Fibroblast of lung (primary cell): ENCODE data around the gene MYO5B.

ENCODE experiments used
- CTCF ChIP-seq, 2 donors: IDR thresholded peaks in 1 of 2; conservative IDR thresholded peaks in 1 of 2; 1 replicate in 1 of 2; 2 replicates in 1 of 2; pipeline ENCODE4 v1.5.1; 2011 to 2012; ENCODE audit warnings: low read length in 2 of 2, control low read depth in 1 of 2, inconsistent platforms in 1 of 2, low read depth in 1 of 2, mild to moderate bottlenecking in 1 of 2
- EZH2 ChIP-seq: IDR thresholded peaks from 2 replicates; pipeline ENCODE4 v1.5.1; 2012; ENCODE audit warnings: low read length, control low read depth, mild to moderate bottlenecking; ENCODE audit errors: missing control alignments

GRCh38 chr18:50079571-50080295, 115.2 kb downstream of the MYO5B start:
- TF ChIP-seq CTCF (conservative IDR thresholded peaks at IDR 0.05 in 1 of 2, IDR thresholded peaks at IDR 0.05 in 1 of 2; ENCODE audit: low read depth in 1 of 2, low read length in 2 of 2), result no peak
- TF ChIP-seq EZH2, result no peak
